Measurements from ENCODE around the gene CGA.

CGA gene

GRCh38 chr6:87093651-87094050 is 1.3 kb downstream of the CGA start:
- Histone ChIP-seq H3K9ac (ENCODE audit: low read depth in 1 of 2, low read length in 2 of 2) (no peak overlapping the region), H3K4me1 (ENCODE audit: control insufficient read depth in 1 of 2, insufficient read depth in 2 of 2, low read length in 2 of 2) (no peaks in the 10 kb centered on the region), H3K9me3 (ENCODE audit: control insufficient read depth in 1 of 2, low read length in 2 of 2) (no peaks in the 10 kb centered on the region), H3K27ac (ENCODE audit: low read depth, low read length) (no peak overlapping the region), H3K36me3 (ENCODE audit: control insufficient read depth in 1 of 2, insufficient read depth in 2 of 2, low read length in 2 of 2) (no peaks in the 10 kb centered on the region), H3K4me3 (ENCODE audit: low read depth in 1 of 2, low read length in 2 of 2) (no peak overlapping the region), H3K27me3 (ENCODE audit: control insufficient read depth in 1 of 2, insufficient read depth in 2 of 2, low read length in 2 of 2) (peaks cover 0 to 4% of the 10 kb centered on the region in 2 donors)

GRCh38 chr6:87093199-87093598 is 1.7 kb downstream of the CGA start:
- H3K27ac ChIP-seq (ENCODE audit: low read depth, low read length): no peak overlapping the region
- no peak overlapping the region for H3K9ac ChIP-seq (ENCODE audit: low read depth in 1 of 2, low read length in 2 of 2)
- H3K36me3 ChIP-seq (ENCODE audit: control insufficient read depth in 1 of 2, insufficient read depth in 2 of 2, low read length in 2 of 2): no peaks in the 10 kb centered on the region
- no peaks in the 10 kb centered on the region for H3K4me1 ChIP-seq (ENCODE audit: control insufficient read depth in 1 of 2, insufficient read depth in 2 of 2, low read length in 2 of 2)
- H3K27me3 ChIP-seq (ENCODE audit: control insufficient read depth in 1 of 2, insufficient read depth in 2 of 2, low read length in 2 of 2): peaks cover 0 to 4% of the 10 kb centered on the region in 2 donors
- H3K4me3 ChIP-seq (ENCODE audit: low read depth in 1 of 2, low read length in 2 of 2): no peak overlapping the region
- no peaks in the 10 kb centered on the region for H3K9me3 ChIP-seq (ENCODE audit: control insufficient read depth in 1 of 2, low read length in 2 of 2)

GRCh38 chr6:87092435-87092834 is 2.5 kb downstream of the CGA start:
- H3K9ac ChIP-seq (ENCODE audit: low read depth in 1 of 2, low read length in 2 of 2): no peak overlapping the region
- no peak overlapping the region for H3K27ac ChIP-seq (ENCODE audit: low read depth, low read length)
- no peak overlapping the region for H3K4me3 ChIP-seq (ENCODE audit: low read depth in 1 of 2, low read length in 2 of 2)
- H3K36me3 ChIP-seq (ENCODE audit: control insufficient read depth in 1 of 2, insufficient read depth in 2 of 2, low read length in 2 of 2): no peaks in the 10 kb centered on the region
- H3K4me1 ChIP-seq (ENCODE audit: control insufficient read depth in 1 of 2, insufficient read depth in 2 of 2, low read length in 2 of 2): no peaks in the 10 kb centered on the region
- peaks cover 0 to 4% of the 10 kb centered on the region in 2 donors for H3K27me3 ChIP-seq (ENCODE audit: control insufficient read depth in 1 of 2, insufficient read depth in 2 of 2, low read length in 2 of 2)
- no peaks in the 10 kb centered on the region for H3K9me3 ChIP-seq (ENCODE audit: control insufficient read depth in 1 of 2, low read length in 2 of 2)

GRCh38 chr6:87089135-87089534 is 5.8 kb downstream of the CGA start:
- H3K9ac ChIP-seq (ENCODE audit: low read depth in 1 of 2, low read length in 2 of 2): no peak overlapping the region
- no peaks in the 10 kb centered on the region for H3K36me3 ChIP-seq (ENCODE audit: control insufficient read depth in 1 of 2, insufficient read depth in 2 of 2, low read length in 2 of 2)
- no peaks in the 10 kb centered on the region for H3K9me3 ChIP-seq (ENCODE audit: control insufficient read depth in 1 of 2, low read length in 2 of 2)
- H3K27ac ChIP-seq (ENCODE audit: low read depth, low read length): no peak overlapping the region
- no peaks in the 10 kb centered on the region for H3K27me3 ChIP-seq (ENCODE audit: control insufficient read depth in 1 of 2, insufficient read depth in 2 of 2, low read length in 2 of 2)
- no peak overlapping the region for H3K4me3 ChIP-seq (ENCODE audit: low read depth in 1 of 2, low read length in 2 of 2)
- no peaks in the 10 kb centered on the region for H3K4me1 ChIP-seq (ENCODE audit: control insufficient read depth in 1 of 2, insufficient read depth in 2 of 2, low read length in 2 of 2)

GRCh38 chr6:87088076-87088475 is 6.8 kb downstream of the CGA start:
- no peaks in the 10 kb centered on the region for H3K4me1 ChIP-seq (ENCODE audit: control insufficient read depth in 1 of 2, insufficient read depth in 2 of 2, low read length in 2 of 2)
- no peak overlapping the region for H3K9ac ChIP-seq (ENCODE audit: low read depth in 1 of 2, low read length in 2 of 2)
- H3K27ac ChIP-seq (ENCODE audit: low read depth, low read length): no peak overlapping the region
- no peaks in the 10 kb centered on the region for H3K27me3 ChIP-seq (ENCODE audit: control insufficient read depth in 1 of 2, insufficient read depth in 2 of 2, low read length in 2 of 2)
- no peaks in the 10 kb centered on the region for H3K36me3 ChIP-seq (ENCODE audit: control insufficient read depth in 1 of 2, insufficient read depth in 2 of 2, low read length in 2 of 2)
- no peaks in the 10 kb centered on the region for H3K9me3 ChIP-seq (ENCODE audit: control insufficient read depth in 1 of 2, low read length in 2 of 2)
- H3K4me3 ChIP-seq (ENCODE audit: low read depth in 1 of 2, low read length in 2 of 2): no peak overlapping the region

GRCh38 chr6:87082160-87082721 is 12.7 kb downstream of the CGA start:
- Histone ChIP-seq H3K36me3 (ENCODE audit: control insufficient read depth in 1 of 2, insufficient read depth in 2 of 2, low read length in 2 of 2) (no peaks in the 10 kb centered on the region), H3K4me1 (ENCODE audit: control insufficient read depth in 1 of 2, insufficient read depth in 2 of 2, low read length in 2 of 2) (no peaks in the 10 kb centered on the region), H3K4me3 (ENCODE audit: low read depth in 1 of 2, low read length in 2 of 2) (no peak overlapping the region), H3K27me3 (ENCODE audit: control insufficient read depth in 1 of 2, insufficient read depth in 2 of 2, low read length in 2 of 2) (no peaks in the 10 kb centered on the region), H3K9me3 (ENCODE audit: control insufficient read depth in 1 of 2, low read length in 2 of 2) (no peaks in the 10 kb centered on the region), H3K9ac (ENCODE audit: low read depth in 1 of 2, low read length in 2 of 2) (no peak overlapping the region), H3K27ac (ENCODE audit: low read depth, low read length) (no peak overlapping the region)

GRCh38 chr6:87078983-87079616 is 15.8 kb downstream of the CGA start:
- no peak overlapping the region for H3K27ac ChIP-seq (ENCODE audit: low read depth, low read length)
- H3K4me3 ChIP-seq (ENCODE audit: low read depth in 1 of 2, low read length in 2 of 2): no peak overlapping the region
- H3K4me1 ChIP-seq (ENCODE audit: control insufficient read depth in 1 of 2, insufficient read depth in 2 of 2, low read length in 2 of 2): peaks cover 3 to 4% of the 10 kb centered on the region in 2 donors
- no peaks in the 10 kb centered on the region for H3K36me3 ChIP-seq (ENCODE audit: control insufficient read depth in 1 of 2, insufficient read depth in 2 of 2, low read length in 2 of 2)
- H3K9me3 ChIP-seq (ENCODE audit: control insufficient read depth in 1 of 2, low read length in 2 of 2): no peaks in the 10 kb centered on the region
- no peaks in the 10 kb centered on the region for H3K27me3 ChIP-seq (ENCODE audit: control insufficient read depth in 1 of 2, insufficient read depth in 2 of 2, low read length in 2 of 2)
- no peak overlapping the region for H3K9ac ChIP-seq (ENCODE audit: low read depth in 1 of 2, low read length in 2 of 2)

GRCh38 chr6:87075168-87075567 is 19.7 kb downstream of the CGA start:
- H3K27me3 ChIP-seq (ENCODE audit: control insufficient read depth in 1 of 2, insufficient read depth in 2 of 2, low read length in 2 of 2): no peaks in the 10 kb centered on the region
- no peak overlapping the region for H3K27ac ChIP-seq (ENCODE audit: low read depth, low read length)
- H3K4me1 ChIP-seq (ENCODE audit: control insufficient read depth in 1 of 2, insufficient read depth in 2 of 2, low read length in 2 of 2): peaks cover 25 to 37% of the 10 kb centered on the region in 2 donors
- no peaks in the 10 kb centered on the region for H3K36me3 ChIP-seq (ENCODE audit: control insufficient read depth in 1 of 2, insufficient read depth in 2 of 2, low read length in 2 of 2)
- no peaks in the 10 kb centered on the region for H3K9me3 ChIP-seq (ENCODE audit: control insufficient read depth in 1 of 2, low read length in 2 of 2)
- H3K4me3 ChIP-seq (ENCODE audit: low read depth in 1 of 2, low read length in 2 of 2): no peak overlapping the region
- H3K9ac ChIP-seq (ENCODE audit: low read depth in 1 of 2, low read length in 2 of 2): no peak overlapping the region

- no peaks in the 10 kb centered on the region for H3K9me3 ChIP-seq (ENCODE audit: control insufficient read depth in 1 of 2, low read length in 2 of 2)
- no peaks in the 10 kb centered on the region for H3K36me3 ChIP-seq (ENCODE audit: control insufficient read depth in 1 of 2, insufficient read depth in 2 of 2, low read length in 2 of 2)
- H3K27me3 ChIP-seq (ENCODE audit: control insufficient read depth in 1 of 2, insufficient read depth in 2 of 2, low read length in 2 of 2): no peaks in the 10 kb centered on the region
- H3K4me1 ChIP-seq (ENCODE audit: control insufficient read depth in 1 of 2, insufficient read depth in 2 of 2, low read length in 2 of 2): peaks cover 27 to 42% of the 10 kb centered on the region in 2 donors
- no peak overlapping the region for H3K4me3 ChIP-seq (ENCODE audit: low read depth in 1 of 2, low read length in 2 of 2)
- no peak overlapping the region for H3K27ac ChIP-seq (ENCODE audit: low read depth, low read length)
- H3K9ac ChIP-seq (ENCODE audit: low read depth in 1 of 2, low read length in 2 of 2): no peak overlapping the region
Measured at GRCh38 chr6:87074101-87074621, 20.7 kb downstream of the CGA start.

- Histone ChIP-seq H3K36me3 (ENCODE audit: control insufficient read depth in 1 of 2, insufficient read depth in 2 of 2, low read length in 2 of 2) (no peaks in the 10 kb centered on the region), H3K27ac (ENCODE audit: low read depth, low read length) (no peak overlapping the region), H3K9me3 (ENCODE audit: control insufficient read depth in 1 of 2, low read length in 2 of 2) (no peaks in the 10 kb centered on the region), H3K4me1 (ENCODE audit: control insufficient read depth in 1 of 2, insufficient read depth in 2 of 2, low read length in 2 of 2) (peaks cover 27 to 48% of the 10 kb centered on the region in 2 donors), H3K27me3 (ENCODE audit: control insufficient read depth in 1 of 2, insufficient read depth in 2 of 2, low read length in 2 of 2) (no peaks in the 10 kb centered on the region), H3K4me3 (ENCODE audit: low read depth in 1 of 2, low read length in 2 of 2) (no peak overlapping the region), H3K9ac (ENCODE audit: low read depth in 1 of 2, low read length in 2 of 2) (no peak overlapping the region)
Measured at GRCh38 chr6:87071683-87072082, 23.2 kb downstream of the CGA start.

Measured in duodenal mucosa (tissue), 2 donors.